Stimulated activated CD4-positive, alpha-beta T cell treated with anti-CD3 and anti-CD28 coated beads, Interleukin-4, amount 100 ng/mL, for 1 hour (primary cell): ENCODE data around the gene HK1.

Source experiments
- DNase-seq: peaks from one replicate; pipeline ENCODE4 v3.0.0-alpha.2; 2020

HK1 gene

GRCh38 chr10:69408318-69409175 is 130.3 kb downstream of the HK1 start:
- DNase-seq: peak; percentile 87

- DNase-seq: no peak
Observed at GRCh38 chr10:69409176-69409495, 130.8 kb downstream of the HK1 start.

GRCh38 chr10:69409968-69410367 is 131.7 kb downstream of the HK1 start:
- no peak for DNase-seq

GRCh38 chr10:69410487-69410886 is 132.2 kb downstream of the HK1 start:
- DNase-seq: no peak

- no peak for DNase-seq
Observed at GRCh38 chr10:69411476-69411875, 133.2 kb downstream of the HK1 start.

- DNase-seq: no peak
Observed at GRCh38 chr10:69412232-69412790, 134.0 kb downstream of the HK1 start.

GRCh38 chr10:69413221-69413865 is 135.0 kb downstream of the HK1 start:
- DNase-seq: no peak

- no peak for DNase-seq
Observed at GRCh38 chr10:69414036-69415018, 136.0 kb downstream of the HK1 start.

GRCh38 chr10:69415049-69415448 is 136.8 kb downstream of the HK1 start:
- DNase-seq: no peak

- DNase-seq: no peak
Observed at GRCh38 chr10:69415951-69416350, 137.7 kb downstream of the HK1 start.

- no peak for DNase-seq
Observed at GRCh38 chr10:69416695-69417094, 138.4 kb downstream of the HK1 start, which contains the start of gene TACR2. TSS of gene TACR2 (minus strand) at chr10:69416918. CDS start at chr10:69416323, 595 bp downstream.

GRCh38 chr10:69417542-69417941 is 139.2 kb downstream of the HK1 start:
- DNase-seq: no peak

- DNase-seq: no peak
Observed at GRCh38 chr10:69418052-69418752, 139.9 kb downstream of the HK1 start.

GRCh38 chr10:69419096-69419743 is 140.9 kb downstream of the HK1 start:
- no peak for DNase-seq

- no peak for DNase-seq
Observed at GRCh38 chr10:69419744-69420126, 141.4 kb downstream of the HK1 start.

GRCh38 chr10:69421611-69422308 is 143.5 kb downstream of the HK1 start:
- DNase-seq: no peak

- DNase-seq: no peak
Observed at GRCh38 chr10:69422676-69423075, 144.4 kb downstream of the HK1 start.

GRCh38 chr10:69425041-69425440 is 146.7 kb downstream of the HK1 start:
- DNase-seq: no peak

- DNase-seq: no peak
Observed at GRCh38 chr10:69425511-69426298, 147.4 kb downstream of the HK1 start.

GRCh38 chr10:69426376-69426727 is 148.1 kb downstream of the HK1 start:
- DNase-seq: no peak
